ENCODE measurements around the gene CDK19. TPM values are rescaled to one million over a fixed set of nuclear protein-coding genes. Genes with fewer than 3 reads are reported as not detected.
A peak's percentile ranks its signal among the peaks of the same experiment; 100 is the strongest.

CDK19 gene
- total and polyA plus RNA-seq, 2 of the 13 experiments (the other 11 are each of a cell fraction or from before 2014, with no cell fraction given): 13.4 to 27.0 TPM

DNA sequence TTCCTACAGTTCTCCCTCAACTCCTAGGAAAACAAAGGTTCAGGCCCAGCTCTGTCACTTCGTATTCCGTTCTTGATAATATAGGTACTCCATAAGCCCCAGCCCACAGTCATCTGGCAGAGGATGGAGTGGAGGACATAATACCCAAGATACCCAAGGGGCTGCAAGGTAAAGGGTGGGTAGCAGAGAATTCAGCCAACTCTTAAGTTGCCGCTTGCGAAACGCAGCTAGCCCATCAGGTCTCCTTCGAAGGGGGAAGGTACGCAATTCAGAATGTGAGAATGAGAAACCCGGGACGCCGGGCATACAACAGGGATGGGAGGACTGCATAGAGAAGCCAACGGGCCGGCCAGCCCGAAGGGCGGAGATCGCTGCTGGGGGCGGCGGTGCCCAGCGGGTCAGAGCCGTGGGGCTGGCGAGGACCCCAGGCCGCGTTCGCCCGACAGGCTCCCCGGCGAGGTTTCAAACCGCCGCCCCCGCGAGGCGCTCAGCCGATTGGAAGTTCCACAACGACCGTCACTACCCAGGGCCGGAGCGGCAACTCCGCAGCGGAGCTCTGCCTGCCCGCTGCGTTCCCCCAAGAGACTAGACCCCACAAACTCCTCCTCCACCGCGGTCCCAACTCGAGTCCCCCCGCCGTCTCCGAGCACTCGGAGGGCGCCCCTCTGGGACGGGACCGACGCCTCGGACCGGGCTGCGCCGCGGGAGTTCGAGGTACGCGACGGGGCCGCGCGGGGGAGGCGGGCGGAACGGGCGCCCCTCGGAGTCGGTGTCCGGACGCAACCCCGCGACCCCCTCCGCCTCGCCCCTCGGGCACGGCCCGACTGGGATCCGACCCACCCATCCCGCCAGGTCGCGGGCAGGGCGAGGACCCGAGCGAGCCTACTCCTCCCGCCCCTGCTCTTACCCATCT lies 911 bp downstream of the CDK19 start (continued):
- TF ChIP-seq, protein P1, sequence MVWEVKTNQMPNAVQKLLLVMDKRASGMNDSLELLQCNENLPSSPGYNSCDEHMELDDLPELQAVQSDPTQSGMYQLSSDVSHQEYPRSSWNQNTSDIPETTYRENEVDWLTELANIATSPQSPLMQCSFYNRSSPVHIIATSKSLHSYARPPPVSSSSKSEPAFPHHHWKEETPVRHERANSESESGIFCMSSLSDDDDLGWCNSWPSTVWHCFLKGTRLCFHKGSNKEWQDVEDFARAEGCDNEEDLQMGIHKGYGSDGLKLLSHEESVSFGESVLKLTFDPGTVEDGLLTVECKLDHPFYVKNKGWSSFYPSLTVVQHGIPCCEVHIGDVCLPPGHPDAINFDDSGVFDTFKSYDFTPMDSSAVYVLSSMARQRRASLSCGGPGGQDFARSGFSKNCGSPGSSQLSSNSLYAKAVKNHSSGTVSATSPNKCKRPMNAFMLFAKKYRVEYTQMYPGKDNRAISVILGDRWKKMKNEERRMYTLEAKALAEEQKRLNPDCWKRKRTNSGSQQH (CRISPR knock-in tag; IDR thresholded peaks at IDR 0.05; ENCODE audit: low read depth): 0 out of 2 replicates have a peak, but pooled peaks have one; percentile 35
- TF ChIP-seq, protein P2, sequence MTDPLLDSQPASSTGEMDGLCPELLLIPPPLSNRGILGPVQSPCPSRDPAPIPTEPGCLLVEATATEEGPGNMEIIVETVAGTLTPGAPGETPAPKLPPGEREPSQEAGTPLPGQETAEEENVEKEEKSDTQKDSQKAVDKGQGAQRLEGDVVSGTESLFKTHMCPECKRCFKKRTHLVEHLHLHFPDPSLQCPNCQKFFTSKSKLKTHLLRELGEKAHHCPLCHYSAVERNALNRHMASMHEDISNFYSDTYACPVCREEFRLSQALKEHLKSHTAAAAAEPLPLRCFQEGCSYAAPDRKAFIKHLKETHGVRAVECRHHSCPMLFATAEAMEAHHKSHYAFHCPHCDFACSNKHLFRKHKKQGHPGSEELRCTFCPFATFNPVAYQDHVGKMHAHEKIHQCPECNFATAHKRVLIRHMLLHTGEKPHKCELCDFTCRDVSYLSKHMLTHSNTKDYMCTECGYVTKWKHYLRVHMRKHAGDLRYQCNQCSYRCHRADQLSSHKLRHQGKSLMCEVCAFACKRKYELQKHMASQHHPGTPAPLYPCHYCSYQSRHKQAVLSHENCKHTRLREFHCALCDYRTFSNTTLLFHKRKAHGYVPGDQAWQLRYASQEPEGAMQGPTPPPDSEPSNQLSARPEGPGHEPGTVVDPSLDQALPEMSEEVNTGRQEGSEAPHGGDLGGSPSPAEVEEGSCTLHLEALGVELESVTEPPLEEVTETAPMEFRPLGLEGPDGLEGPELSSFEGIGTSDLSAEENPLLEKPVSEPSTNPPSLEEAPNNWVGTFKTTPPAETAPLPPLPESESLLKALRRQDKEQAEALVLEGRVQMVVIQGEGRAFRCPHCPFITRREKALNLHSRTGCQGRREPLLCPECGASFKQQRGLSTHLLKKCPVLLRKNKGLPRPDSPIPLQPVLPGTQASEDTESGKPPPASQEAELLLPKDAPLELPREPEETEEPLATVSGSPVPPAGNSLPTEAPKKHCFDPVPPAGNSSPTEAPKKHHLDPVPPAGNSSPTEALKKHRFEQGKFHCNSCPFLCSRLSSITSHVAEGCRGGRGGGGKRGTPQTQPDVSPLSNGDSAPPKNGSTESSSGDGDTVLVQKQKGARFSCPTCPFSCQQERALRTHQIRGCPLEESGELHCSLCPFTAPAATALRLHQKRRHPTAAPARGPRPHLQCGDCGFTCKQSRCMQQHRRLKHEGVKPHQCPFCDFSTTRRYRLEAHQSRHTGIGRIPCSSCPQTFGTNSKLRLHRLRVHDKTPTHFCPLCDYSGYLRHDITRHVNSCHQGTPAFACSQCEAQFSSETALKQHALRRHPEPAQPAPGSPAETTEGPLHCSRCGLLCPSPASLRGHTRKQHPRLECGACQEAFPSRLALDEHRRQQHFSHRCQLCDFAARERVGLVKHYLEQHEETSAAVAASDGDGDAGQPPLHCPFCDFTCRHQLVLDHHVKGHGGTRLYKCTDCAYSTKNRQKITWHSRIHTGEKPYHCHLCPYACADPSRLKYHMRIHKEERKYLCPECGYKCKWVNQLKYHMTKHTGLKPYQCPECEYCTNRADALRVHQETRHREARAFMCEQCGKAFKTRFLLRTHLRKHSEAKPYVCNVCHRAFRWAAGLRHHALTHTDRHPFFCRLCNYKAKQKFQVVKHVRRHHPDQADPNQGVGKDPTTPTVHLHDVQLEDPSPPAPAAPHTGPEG (CRISPR knock-in tag; IDR thresholded peaks at IDR 0.05): no peak
- TF ChIP-seq JUN (CRISPR knock-in tag; IDR thresholded peaks at IDR 0.05): 0 out of 2 replicates have a peak, but pooled peaks have one; percentile 3
- TF ChIP-seq GATAD1 (CRISPR knock-in tag; IDR thresholded peaks at IDR 0.05): peak; percentile 54; the same call in 1 of the 2 replicates
- TF ChIP-seq PAXIP1 (CRISPR knock-in tag; conservative IDR thresholded peaks at IDR 0.05): no peak
- peak; percentile 62; the same call in 1 of the 2 replicates for TF ChIP-seq BATF2 (CRISPR knock-in tag; IDR thresholded peaks at IDR 0.05)
- TF ChIP-seq, protein P3, sequence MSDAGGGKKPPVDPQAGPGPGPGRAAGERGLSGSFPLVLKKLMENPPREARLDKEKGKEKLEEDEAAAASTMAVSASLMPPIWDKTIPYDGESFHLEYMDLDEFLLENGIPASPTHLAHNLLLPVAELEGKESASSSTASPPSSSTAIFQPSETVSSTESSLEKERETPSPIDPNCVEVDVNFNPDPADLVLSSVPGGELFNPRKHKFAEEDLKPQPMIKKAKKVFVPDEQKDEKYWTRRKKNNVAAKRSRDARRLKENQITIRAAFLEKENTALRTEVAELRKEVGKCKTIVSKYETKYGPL (CRISPR knock-in tag; IDR thresholded peaks at IDR 0.05): no peak
- TF ChIP-seq IKZF1 (IDR thresholded peaks at IDR 0.05): no peak
- no peak for TF ChIP-seq EP300 (IDR thresholded peaks at IDR 0.05; ENCODE audit: low read depth in 2 of 2, low read length in 2 of 2)
- TF ChIP-seq EP300 (CRISPR knock-in tag; IDR thresholded peaks at IDR 0.05; ENCODE audit: borderline replicate concordance): no peak
- no peak for TF ChIP-seq GTF2F1 (IDR thresholded peaks at IDR 0.05; ENCODE audit: low read length)
- peak; percentile 38 for TF ChIP-seq AGO1 (IDR thresholded peaks at IDR 0.05; ENCODE audit: low read depth, low read length, poor library complexity, severe bottlenecking)
- TF ChIP-seq ZNF362 (CRISPR knock-in tag; IDR thresholded peaks at IDR 0.05; ENCODE audit: borderline replicate concordance): peak; percentile 24; the same call in 1 of the 2 replicates
- TF ChIP-seq ZNF446 (CRISPR knock-in tag; IDR thresholded peaks at IDR 0.05): 0 out of 2 replicates have a peak, but pooled peaks have one; percentile 18

All from HepG2 (cell line).